Daoy (cell line): ENCODE results near the gene LGI1. TPM values are rescaled to one million over a fixed set of nuclear protein-coding genes. Genes with fewer than 3 reads are reported as not detected.
"Not testable (repeated sequence)": the region's sequence is repeated elsewhere in the genome, so short reads cannot be mapped to it uniquely, and the experiment has no call there.

Experiments used
- DNase-seq: peaks from one replicate; pipeline ENCODE4 v3.0.0-alpha.2; 2015; ENCODE audit warnings: low read depth
- total RNA-seq: library from RNA; depleted of rRNA; stranded (reverse); fragments of >200 nt; shearing (Covaris generic); gene quantifications from 2 replicates; pipeline ENCODE4 v1.2.3, GENCODE V29; 2014

LGI1 gene
- total RNA-seq, 1 experiment from 2014 or later: not detected

DNA sequence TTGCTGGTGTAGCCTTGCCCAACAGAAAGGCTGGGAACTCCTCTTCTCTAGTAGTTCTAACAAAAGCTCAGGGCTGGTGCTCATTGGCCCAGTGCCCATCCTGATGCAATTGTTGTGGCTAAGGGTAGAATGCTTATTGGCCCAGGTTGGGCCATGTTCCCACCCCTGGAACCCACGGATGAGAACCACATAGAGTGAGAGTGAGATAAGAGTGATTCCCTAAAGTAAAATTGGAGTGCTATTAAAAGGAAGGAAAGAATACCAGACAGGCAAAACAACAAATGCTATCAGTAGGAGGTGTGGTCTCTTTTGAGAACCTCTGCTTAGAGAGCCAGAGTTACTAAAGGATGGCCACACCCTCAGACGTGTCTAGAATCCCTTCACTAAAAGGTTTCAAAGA, 49.2 kb downstream of the LGI1 start:
- DNase-seq: peak; percentile 29

DNA sequence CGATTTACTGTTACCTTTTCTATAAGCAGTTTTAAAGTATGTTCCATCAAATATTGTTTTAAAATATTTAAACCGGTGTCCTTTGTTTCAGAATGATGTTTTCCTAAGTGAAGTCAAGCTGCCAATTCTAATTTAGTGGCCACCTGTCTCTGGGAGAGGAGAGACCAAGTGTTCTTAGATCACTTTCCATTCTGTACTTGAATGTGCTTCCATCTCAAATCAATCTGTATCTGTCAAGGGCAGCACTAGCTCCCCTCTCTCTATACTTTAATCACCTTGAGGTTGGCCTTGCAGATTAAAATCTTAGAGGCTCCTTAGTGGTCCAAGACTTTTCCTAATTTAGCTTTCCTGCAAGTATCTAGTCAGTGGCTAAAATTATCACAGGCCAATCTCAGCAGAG, 49.6 kb downstream of the LGI1 start:
- no peak for DNase-seq

DNA sequence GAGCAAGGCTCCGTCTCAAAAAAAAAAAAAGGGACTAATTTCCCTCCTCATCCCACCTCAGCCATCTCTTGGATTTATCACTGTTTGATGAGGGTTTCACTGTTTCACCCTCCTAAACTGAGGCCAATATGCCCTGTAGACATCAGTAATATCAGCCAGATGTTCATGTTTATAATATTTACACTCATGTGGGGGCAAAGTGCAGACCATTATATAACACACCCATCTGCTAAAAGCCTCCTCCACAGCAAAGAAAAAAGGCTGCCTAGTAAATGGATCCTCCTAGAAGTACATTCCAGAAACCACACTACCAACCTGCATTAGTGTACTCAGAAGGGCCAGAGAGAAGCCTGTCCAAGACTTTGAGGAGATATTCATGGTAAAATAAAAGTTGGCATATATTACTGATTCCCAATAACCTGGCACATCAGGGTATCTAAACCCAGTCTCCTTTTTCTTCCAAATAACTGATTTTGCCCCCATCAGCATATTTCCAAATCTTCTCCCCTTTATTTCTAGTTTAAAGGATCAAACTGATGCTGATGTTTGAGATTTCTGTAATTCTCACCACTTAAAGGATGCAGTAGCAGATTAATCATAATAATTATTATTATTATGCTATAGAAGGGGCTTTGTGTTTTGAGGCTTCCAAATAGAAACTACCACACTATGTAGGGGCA, 55.1 kb downstream of the LGI1 start:
- DNase-seq: no peak

DNA sequence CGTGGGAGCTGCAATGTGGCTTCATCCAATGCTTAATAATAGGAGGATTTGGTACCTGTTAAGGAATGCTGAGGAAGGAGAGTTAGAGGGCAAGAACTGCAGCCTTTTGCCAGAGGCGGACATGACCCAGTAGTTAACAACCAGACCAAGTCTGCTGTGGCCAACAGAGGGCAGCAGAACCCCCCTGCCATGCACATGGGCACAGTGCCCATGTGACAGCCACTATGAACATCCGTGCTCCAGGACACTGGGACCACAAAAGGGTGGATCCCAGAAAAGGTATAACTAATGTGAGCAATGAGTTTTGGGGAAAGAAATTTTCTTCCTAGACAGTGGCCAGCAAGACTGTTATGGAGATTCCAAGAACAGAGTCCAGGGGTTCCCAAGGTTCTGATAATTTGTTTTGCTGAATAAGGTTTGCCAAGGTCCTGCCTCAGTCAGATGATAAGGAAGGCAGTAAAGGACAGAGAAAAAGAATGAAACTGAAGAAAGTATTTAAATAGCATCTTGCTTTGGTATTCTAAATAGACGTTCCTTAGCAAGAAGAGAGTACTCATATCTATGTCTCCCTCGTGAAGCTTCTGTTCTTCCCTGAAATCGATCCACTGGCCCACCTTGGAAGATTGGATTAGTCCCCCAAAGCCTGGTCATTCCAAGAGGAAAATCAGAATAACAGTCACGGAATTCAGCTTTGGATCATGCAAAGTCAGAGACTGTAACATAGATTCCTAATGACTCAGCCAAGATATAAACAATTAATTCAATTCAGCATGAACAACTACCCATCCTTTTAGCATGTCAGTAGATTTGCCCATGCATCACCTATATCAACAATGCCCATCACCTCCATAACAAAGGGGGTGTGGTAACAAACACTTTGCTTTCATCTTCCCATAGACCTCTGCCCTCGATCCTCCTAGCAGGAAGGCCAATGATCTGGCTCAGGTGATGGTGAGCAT, 56.0 kb downstream of the LGI1 start:
- DNase-seq: peak; percentile 61

DNA sequence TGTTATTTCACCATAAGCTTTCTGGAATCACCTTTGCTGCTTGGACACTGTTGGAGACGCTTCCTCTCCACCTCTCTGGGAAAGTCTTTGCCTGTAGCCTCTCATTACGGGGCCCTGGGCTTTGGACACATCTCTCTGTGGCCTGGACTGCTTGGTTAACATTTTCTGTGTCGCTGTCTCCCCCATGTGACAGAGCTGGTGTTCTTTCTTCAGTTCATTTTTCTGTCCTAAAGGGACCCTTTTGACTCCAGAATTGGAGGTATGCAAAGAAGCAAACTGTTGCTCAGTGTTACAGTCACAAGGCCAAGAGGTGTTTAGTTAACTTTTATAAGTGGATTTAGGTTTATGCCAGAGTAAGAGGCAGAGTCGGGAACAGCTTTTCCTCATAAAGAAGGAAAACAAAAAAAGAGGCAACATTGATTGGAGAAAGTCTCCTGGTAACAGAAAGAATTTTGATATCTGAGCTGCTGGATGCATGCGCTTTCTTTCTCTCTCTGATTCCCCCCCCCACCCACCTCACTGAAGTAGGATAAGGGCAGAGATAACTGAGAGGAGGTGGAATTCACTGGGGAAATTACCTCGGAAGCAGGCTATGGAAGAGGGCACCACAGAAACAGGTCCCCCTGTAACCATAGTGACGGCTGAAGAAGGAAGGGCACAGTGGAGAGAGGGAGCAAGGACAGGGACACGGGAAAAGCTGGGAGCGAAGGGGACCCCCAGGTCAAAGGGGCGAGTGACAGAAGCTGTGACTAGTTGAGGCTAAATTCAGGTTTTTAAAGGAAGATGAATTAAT, 57.8 kb downstream of the LGI1 start:
- DNase-seq: peak; percentile 32

DNA sequence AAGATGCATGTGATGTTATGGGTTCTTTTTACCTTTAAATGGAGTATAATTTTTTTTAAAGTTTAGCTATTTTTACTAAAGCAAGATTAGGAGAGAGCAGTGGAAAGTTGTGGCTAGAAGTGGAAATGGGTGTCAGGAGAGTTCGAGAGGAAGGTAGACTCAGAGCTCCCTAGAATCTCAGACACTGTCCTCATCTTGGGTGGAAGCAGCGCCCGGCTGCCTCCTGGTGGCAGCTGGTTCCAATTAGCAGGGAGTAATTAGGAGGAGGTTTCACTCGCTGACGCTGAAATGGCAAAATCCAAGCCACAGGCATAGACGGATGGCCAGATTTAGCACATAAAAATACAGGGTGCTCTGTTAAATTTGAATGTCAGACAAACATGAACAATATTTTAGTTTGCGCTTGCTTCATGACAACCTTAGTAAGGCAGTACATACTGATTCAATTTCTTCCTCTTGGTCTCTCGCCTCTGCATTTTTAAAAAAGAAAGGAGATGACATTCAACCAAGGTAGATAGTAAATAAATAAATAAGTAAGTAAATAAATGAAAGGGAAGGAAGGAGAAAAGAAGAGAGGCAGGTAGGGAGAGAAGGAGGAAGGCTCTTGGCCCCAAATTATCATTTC, 58.5 kb downstream of the LGI1 start:
- DNase-seq: peak; percentile 67

DNA sequence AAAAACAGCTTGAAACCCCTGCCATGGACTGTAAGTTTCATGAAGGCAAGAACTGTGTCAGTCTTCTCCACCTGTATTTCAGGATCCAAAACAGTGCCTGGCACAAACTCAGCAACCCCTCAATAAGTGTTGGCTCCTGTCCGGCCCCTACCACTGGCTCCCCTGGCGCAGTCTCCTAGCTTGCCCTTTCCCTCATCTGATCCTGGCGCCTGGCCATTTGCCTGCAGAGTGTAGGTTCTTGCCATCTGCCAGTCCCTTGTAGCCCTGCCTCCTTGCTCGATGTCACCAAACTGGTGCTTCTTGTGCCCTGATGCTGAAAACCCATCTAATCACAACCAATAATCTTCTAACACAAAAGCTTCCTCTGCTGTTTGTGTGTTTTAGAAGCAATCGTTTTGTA, 60.4 kb downstream of the LGI1 start:
- DNase-seq: no peak

DNA sequence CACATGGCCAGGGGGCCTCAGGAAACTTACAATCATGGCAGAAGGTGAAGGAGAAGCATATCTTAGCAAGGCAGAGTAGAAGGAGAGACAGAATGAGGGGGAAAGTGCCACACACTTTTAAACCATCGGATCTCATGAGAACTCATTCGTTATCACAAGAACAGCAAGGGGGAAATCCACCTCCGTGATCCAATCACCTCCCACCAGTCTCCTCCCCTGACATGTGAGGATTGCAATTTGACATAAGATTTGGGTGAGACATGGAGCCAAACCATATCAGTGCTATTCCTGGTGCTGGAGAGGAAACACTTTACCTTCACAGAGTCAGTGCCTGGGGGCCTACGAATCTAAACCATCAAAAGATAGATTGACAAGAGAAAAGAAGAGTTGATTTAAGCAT, 61.8 kb downstream of the LGI1 start:
- no peak for DNase-seq

DNA sequence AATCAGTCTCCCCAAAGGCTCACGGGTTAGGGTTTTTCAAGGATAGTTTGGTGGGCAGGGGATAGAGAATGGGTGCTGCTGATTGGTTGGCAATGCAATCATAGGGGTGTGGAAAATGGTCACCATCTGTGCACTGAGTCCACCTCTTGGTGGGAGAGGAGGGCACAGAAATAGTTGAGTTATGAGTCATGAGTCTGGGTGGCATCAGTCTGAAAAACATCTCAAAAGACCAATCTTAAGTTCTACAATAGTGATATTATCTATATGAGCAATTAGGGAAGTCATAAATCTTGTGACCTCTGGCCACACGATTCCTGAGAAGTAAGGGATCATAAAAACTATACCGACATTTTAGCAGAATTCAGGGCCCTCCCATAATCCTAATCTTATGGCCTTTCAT, 62.7 kb downstream of the LGI1 start:
- peak; percentile 33 for DNase-seq

DNA sequence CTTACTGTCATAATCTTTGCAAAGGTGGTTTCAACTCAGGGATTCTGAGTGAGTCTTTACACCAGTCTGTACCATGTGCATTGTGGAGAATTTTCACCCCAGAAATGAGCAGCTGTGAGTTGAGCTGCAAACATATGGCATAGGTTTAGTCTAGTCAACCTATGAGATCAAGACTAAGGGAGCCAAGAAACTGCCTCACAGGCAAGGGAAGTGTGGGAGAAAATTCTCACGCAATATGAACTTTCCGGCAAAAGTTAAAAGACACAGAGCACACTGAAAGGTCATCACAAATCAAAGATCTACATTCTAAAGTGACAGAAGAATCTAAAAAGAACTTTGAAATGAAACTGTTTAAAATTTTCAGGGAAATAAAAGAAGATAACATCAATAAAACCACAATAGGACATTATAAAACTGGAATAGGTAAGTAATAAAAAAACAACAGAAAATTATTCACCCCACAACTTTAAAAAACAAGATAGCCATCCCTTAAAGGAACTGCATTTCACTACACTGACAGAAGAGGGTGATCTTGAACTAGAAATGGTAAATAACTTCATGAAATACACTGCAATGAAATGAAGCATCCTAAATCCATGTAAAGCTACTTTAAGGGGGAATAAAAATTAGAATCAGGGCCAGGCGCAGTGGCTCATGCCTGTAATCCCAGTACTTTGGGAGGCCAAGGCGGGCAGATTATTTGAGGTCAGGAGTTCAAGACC, 63.5 kb downstream of the LGI1 start:
- peak; percentile 17 for DNase-seq

DNA sequence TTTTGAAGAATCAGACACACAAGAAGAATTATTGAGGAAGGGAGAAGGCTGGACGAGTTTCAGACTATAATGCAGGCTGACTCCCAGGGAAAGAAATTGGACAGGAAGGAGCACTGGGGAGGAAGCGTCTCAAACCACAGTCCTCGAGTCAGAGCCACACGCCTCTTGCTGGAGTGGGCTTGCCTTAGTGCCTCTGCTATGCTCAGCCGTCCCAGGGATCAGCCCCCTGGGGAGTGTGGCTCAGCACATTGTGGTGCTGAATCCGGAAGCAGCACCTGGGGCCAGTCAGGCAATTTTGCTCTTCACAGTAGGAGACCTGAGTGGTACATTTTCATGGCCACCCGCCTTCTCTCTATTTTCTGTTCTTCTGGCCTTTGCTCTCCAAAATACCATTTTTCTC, 68.6 kb downstream of the LGI1 start:
- peak; percentile 68 for DNase-seq

DNA sequence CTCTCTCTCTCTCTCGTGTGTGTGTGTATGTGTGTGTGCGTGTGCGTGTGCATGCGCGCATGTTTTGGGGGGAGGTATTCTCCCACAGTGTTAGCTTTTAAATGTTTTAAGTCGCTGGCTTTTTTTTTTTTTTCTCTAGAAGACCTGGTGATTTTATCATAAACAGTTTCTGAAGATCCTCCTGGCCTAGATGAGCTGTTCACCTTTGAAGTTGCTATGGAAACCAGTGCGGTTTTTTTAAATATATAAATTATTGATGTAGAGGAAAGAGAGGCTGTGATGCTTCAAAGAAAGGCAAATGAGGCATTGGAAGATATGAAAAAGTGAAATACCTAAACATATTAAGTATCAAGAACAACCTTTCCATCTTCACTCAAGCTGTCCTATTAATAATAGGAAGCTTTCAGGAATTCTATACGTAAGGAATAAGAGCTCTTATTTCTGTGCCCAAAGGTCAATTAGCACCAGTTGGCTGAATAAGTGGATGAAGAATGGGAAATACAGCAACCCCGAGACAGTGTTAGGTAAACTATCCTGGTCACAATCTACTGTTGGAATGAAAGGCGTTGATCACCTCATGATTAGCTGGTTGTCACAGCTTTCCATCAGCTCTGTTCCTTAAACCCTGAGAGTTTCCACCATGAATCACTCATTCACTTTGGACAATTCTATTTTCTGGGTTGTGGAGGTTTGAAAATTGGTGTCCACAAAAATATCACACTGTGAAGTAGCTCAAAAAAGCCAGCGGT, 69.5 kb downstream of the LGI1 start:
- DNase-seq: no peak

DNA sequence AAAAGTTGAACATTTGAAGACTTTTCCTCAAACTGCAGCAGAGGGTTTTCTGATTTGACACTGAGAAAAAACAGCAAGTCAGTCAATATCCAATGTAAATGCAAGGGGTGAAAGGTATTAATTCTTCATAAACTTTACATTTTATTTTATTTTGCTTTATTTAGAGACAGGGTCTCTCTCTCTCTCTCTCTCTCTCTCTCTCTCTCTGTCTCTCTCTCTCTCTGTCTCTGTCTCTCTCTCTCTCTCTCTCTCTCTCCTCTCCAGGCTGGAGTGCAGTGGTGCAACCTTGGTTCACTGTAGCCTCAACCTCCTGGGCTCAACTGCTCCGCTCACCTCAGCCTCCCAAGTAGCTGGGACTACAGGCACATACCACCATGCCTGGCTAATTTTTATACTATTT, 73.3 kb downstream of the LGI1 start:
- not testable (repeated sequence) for DNase-seq

DNA sequence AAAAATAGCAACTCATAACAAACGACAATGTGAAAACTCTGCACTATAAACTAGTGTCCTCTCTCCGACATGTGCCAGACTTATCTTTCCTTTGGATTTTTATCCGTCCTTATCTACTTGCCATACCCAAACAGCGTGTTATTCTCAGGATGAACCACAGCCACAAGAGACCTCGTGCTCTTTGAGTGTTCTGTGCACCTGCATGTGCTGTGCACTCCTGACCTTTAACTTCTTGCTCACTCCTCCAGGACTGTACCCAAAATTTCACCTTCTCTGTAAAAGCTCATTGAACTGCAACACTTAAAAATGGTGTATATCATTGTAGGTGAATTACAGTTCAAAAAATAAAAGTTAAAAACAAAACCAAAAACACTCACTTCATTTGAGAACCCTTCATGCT, 78.0 kb downstream of the LGI1 start:
- no peak for DNase-seq

DNA sequence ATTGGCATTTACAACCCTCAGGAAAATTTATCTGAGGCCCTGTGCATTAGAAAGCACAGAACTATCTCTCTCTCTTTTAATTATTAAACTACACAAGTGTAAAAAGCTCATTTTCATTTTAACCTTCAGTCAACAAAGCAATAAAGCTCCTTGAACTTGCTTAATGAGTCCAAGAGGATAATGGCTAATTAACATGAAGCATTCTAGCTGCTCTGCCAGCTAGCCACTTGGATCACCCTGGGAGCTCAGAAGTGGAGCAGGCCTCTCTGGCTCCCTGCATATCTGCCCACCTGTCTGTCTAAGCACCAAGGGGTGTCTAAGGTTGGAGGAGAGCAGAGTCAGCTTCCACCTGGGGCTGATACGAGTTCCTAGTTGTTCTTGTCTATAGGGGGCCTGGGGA, 80.1 kb downstream of the LGI1 start:
- DNase-seq: no peak

DNA sequence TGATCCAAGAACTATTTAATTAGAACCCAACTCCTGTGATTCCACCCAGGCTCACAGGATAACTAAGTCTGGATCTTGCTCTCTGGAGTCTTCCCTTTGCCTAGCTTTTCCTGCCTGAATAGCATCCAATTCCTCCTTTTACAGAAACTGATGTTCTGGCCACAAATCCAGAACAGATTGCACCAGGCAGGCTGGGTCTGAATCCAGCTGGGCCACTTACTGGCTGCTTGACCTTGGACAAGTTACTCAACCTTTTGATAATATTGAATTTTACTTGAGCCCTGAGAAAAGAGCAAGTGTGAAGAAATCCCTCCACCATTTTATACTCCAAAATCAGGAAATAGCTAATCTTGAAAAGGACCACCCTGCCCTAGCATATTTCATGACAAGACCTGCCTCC, 80.5 kb downstream of the LGI1 start:
- DNase-seq: no peak

DNA sequence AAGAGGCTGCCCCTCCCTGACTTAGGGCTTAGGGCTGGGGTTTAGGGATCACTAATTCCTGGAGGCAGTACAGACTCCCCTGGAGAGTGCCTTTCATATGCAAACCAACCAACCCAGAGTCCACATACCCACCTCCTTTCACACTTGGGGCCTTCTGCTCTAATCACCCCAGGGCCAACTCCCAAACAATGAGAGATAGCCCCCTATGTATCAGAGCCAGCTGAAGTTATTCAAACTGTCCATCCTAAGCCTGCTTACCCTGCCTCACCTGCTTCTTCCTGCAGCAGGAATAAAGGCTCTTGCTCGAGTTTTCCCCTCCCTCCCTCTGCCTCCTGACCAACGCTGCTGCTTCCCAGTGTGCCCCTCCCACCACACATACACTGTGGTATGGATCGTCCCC, 84.2 kb downstream of the LGI1 start:
- DNase-seq: no peak

DNA sequence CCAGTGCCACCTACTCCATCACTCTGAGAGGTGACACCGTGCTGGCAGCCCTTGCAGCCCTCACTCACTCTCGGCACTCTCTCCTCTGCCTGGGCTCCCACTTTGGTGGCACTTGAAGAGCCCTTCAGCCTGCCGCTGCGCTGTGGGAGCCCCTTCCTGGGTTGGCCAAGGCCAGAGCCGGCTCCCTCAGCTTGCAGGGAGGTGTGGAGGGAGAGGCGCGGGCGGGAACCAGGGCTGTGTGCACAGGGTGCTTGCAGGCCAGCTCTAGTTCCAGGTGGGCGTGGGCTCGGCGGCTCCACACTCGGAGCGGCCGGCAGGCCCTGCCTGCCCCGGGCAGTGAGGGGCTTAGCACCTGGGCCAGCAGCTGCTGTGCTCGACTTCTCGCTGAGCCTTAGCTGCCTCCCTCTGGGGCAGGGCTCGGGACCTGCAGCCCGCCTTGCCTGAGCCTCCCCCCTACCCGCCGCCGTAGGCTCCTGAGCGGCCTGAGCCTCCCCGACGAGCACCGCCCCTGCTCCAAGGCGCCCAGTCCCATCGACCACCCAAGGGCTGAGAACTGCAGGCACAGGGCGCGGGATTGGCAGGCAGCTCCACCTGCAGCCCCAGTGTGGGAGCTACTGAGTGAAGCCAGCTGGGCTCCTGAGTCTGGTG, 87.4 kb downstream of the LGI1 start:
- no peak for DNase-seq
